ENCODE results near the gene SEC31A.
"Not testable (repeated sequence)": the region's sequence is repeated elsewhere in the genome, so short reads cannot be mapped to it uniquely, and the experiment has no call there.

SEC31A gene

GRCh38 chr4:82893942-82894341, 3.0 kb upstream of the SEC31A start:
- in situ Hi-C loops (cut with HindIII; ENCODE audit: low sequenced_read_pairs): no loop called here

GRCh38 chr4:82892467-82892802, 1.5 kb upstream of the SEC31A start:
- in situ Hi-C loops (cut with HindIII; ENCODE audit: low sequenced_read_pairs): no loop called here

GRCh38 chr4:82891707-82892466, 934 bp upstream of the SEC31A start:
- in situ Hi-C loops (cut with HindIII; ENCODE audit: low sequenced_read_pairs): no loop called here

GRCh38 chr4:82890528-82890900, 439 bp downstream of the SEC31A start:
- in situ Hi-C loops (cut with HindIII; ENCODE audit: low sequenced_read_pairs): no loop called here

GRCh38 chr4:82889287-82889686, 1.7 kb downstream of the SEC31A start:
- in situ Hi-C loops (cut with HindIII; ENCODE audit: low sequenced_read_pairs): no loop called here

GRCh38 chr4:82886147-82886942, 4.6 kb downstream of the SEC31A start:
- in situ Hi-C loops (cut with HindIII; ENCODE audit: low sequenced_read_pairs): no loop called here

- in situ Hi-C loops (cut with HindIII; ENCODE audit: low sequenced_read_pairs): no loop called here
Measured at GRCh38 chr4:82885410-82885809, 5.5 kb downstream of the SEC31A start.

GRCh38 chr4:82868572-82868971, 22.4 kb downstream of the SEC31A start:
- in situ Hi-C loops (cut with HindIII; ENCODE audit: low sequenced_read_pairs): no loop called here

GRCh38 chr4:82866706-82867385, 24.1 kb downstream of the SEC31A start:
- in situ Hi-C loops (cut with HindIII; ENCODE audit: low sequenced_read_pairs): no loop called here

GRCh38 chr4:82866033-82866432, 24.9 kb downstream of the SEC31A start:
- in situ Hi-C loops (cut with HindIII; ENCODE audit: low sequenced_read_pairs): not testable (repeated sequence)

GRCh38 chr4:82865592-82865991, 25.4 kb downstream of the SEC31A start:
- in situ Hi-C loops (cut with HindIII; ENCODE audit: low sequenced_read_pairs): no loop called here

GRCh38 chr4:82864336-82864979, 26.5 kb downstream of the SEC31A start:
- in situ Hi-C loops (cut with HindIII; ENCODE audit: low sequenced_read_pairs): loop anchor here (5.0 kb wide), 1 partner anchor 42 kb away; no protein-coding TSS in a partner anchor

GRCh38 chr4:82861529-82861928, 29.4 kb downstream of the SEC31A start:
- in situ Hi-C loops (cut with HindIII; ENCODE audit: low sequenced_read_pairs): loop anchor here (5.0 kb wide), 1 partner anchor 39 kb away; no protein-coding TSS in a partner anchor

GRCh38 chr4:82860487-82860886, 30.5 kb downstream of the SEC31A start:
- in situ Hi-C loops (cut with HindIII; ENCODE audit: low sequenced_read_pairs): loop anchor here (5.0 kb wide), 1 partner anchor 38 kb away; no protein-coding TSS in a partner anchor

GRCh38 chr4:82852751-82853285, 38.1 kb downstream of the SEC31A start:
- in situ Hi-C loops (cut with HindIII; ENCODE audit: low sequenced_read_pairs): no loop called here

- in situ Hi-C loops (cut with HindIII; ENCODE audit: low sequenced_read_pairs): no loop called here
Measured at GRCh38 chr4:82851885-82852750, 38.8 kb downstream of the SEC31A start.

GRCh38 chr4:82851318-82851717, 39.6 kb downstream of the SEC31A start:
- in situ Hi-C loops (cut with HindIII; ENCODE audit: low sequenced_read_pairs): no loop called here

GRCh38 chr4:82850684-82851083, 40.3 kb downstream of the SEC31A start:
- in situ Hi-C loops (cut with HindIII; ENCODE audit: low sequenced_read_pairs): no loop called here

GRCh38 chr4:82848706-82849105, 42.2 kb downstream of the SEC31A start:
- in situ Hi-C loops (cut with HindIII; ENCODE audit: low sequenced_read_pairs): no loop called here

GRCh38 chr4:82842593-82842992, 48.4 kb downstream of the SEC31A start:
- in situ Hi-C loops (cut with HindIII; ENCODE audit: low sequenced_read_pairs): no loop called here
